ENCODE results near the gene CDKN1C. TPM values are rescaled to one million over a fixed set of nuclear protein-coding genes. Genes with fewer than 3 reads are reported as not detected.

The CDKN1C gene
- total RNA-seq, 1 donor from 2014 or later, result 1.4 TPM

GRCh38 chr11:2867722-2868505 is 17.7 kb downstream of the CDKN1C start:
- H3K27me3 Mint-ChIP-seq, result peaks cover 45% of the 10 kb centered on the region
- intact Hi-C loops (cut with micrococcal nuclease), result no loop called here
- ChIA-PET CTCF (interaction anchor here (1.7 kb wide), 1 partner anchor 335 kb away, joined by 4 read pairs; no protein-coding TSS in a partner anchor), POLR2A (no interaction called here)
- H3K4me3 Mint-ChIP-seq, result no peak overlapping the region
- H3K9me3 Mint-ChIP-seq, result no peaks in the 10 kb centered on the region
- no peak overlapping the region for H3K27ac Mint-ChIP-seq
- DNase-seq (no peak), ATAC-seq (ENCODE audit: low read depth) (no peak)
- peaks cover 8% of the 10 kb centered on the region for H3K4me1 Mint-ChIP-seq
- H3K36me3 Mint-ChIP-seq (ENCODE audit: low read depth), result no peaks in the 10 kb centered on the region
- TF ChIP-seq CTCF (IDR thresholded peaks at IDR 0.05), result no peak

- H3K36me3 Mint-ChIP-seq (ENCODE audit: low read depth), result no peaks in the 10 kb centered on the region
- H3K4me1 Mint-ChIP-seq, result peaks cover 8% of the 10 kb centered on the region
- no peak overlapping the region for H3K27ac Mint-ChIP-seq
- TF ChIP-seq CTCF (IDR thresholded peaks at IDR 0.05), result no peak
- ChIA-PET POLR2A (no interaction called here), CTCF (no interaction called here)
- no peak overlapping the region for H3K4me3 Mint-ChIP-seq
- H3K27me3 Mint-ChIP-seq, result peaks cover 45% of the 10 kb centered on the region
- intact Hi-C loops (cut with micrococcal nuclease), result no loop called here
- no peak for ATAC-seq (ENCODE audit: low read depth)
- H3K9me3 Mint-ChIP-seq, result no peaks in the 10 kb centered on the region
- no peak for DNase-seq
Measured at GRCh38 chr11:2867142-2867541, 18.4 kb downstream of the CDKN1C start.

GRCh38 chr11:2865922-2866577 is 19.5 kb downstream of the CDKN1C start:
- no peak for TF ChIP-seq CTCF (IDR thresholded peaks at IDR 0.05)
- ATAC-seq (ENCODE audit: low read depth) (no peak), DNase-seq (no peak)
- H3K4me3 Mint-ChIP-seq, result no peak overlapping the region
- H3K4me1 Mint-ChIP-seq, result peaks cover 8% of the 10 kb centered on the region
- H3K36me3 Mint-ChIP-seq (ENCODE audit: low read depth), result no peaks in the 10 kb centered on the region
- peaks cover 47% of the 10 kb centered on the region for H3K27me3 Mint-ChIP-seq
- no peak overlapping the region for H3K27ac Mint-ChIP-seq
- no peaks in the 10 kb centered on the region for H3K9me3 Mint-ChIP-seq
- intact Hi-C loops (cut with micrococcal nuclease), result no loop called here
- CTCF ChIA-PET, result no interaction called here
- POLR2A ChIA-PET, result no interaction called here

- H3K27me3 Mint-ChIP-seq, result peaks cover 45% of the 10 kb centered on the region
- H3K4me1 Mint-ChIP-seq, result peaks cover 11% of the 10 kb centered on the region
- H3K36me3 Mint-ChIP-seq (ENCODE audit: low read depth), result no peaks in the 10 kb centered on the region
- no peak overlapping the region for H3K27ac Mint-ChIP-seq
- no peak overlapping the region for H3K4me3 Mint-ChIP-seq
- intact Hi-C loops (cut with micrococcal nuclease), result no loop called here
- DNase-seq (no peak), ATAC-seq (ENCODE audit: low read depth) (no peak)
- no peak for TF ChIP-seq CTCF (IDR thresholded peaks at IDR 0.05)
- ChIA-PET POLR2A (no interaction called here), CTCF (no interaction called here)
- H3K9me3 Mint-ChIP-seq, result no peaks in the 10 kb centered on the region
Measured at GRCh38 chr11:2864901-2865300, 20.7 kb downstream of the CDKN1C start.

- H3K4me3 Mint-ChIP-seq, result no peak overlapping the region
- H3K4me1 Mint-ChIP-seq, result peaks cover 5% of the 10 kb centered on the region
- DNase-seq, result no peak
- ChIA-PET POLR2A (no interaction called here), CTCF (no interaction called here)
- H3K27ac Mint-ChIP-seq, result no peak overlapping the region
- peaks cover 42% of the 10 kb centered on the region for H3K27me3 Mint-ChIP-seq
- H3K9me3 Mint-ChIP-seq, result no peaks in the 10 kb centered on the region
- intact Hi-C loops (cut with micrococcal nuclease), result no loop called here
- H3K36me3 Mint-ChIP-seq (ENCODE audit: low read depth), result no peaks in the 10 kb centered on the region
- TF ChIP-seq CTCF (IDR thresholded peaks at IDR 0.05), result no peak
- no peak for ATAC-seq (ENCODE audit: low read depth)
Measured at GRCh38 chr11:2863276-2863618, 22.3 kb downstream of the CDKN1C start.

Measured in activated B cell treated with CpG ODN at 0.5 μM for 24 hours (primary cell).